Measurements from ENCODE around the gene ADAD1.

DNA sequence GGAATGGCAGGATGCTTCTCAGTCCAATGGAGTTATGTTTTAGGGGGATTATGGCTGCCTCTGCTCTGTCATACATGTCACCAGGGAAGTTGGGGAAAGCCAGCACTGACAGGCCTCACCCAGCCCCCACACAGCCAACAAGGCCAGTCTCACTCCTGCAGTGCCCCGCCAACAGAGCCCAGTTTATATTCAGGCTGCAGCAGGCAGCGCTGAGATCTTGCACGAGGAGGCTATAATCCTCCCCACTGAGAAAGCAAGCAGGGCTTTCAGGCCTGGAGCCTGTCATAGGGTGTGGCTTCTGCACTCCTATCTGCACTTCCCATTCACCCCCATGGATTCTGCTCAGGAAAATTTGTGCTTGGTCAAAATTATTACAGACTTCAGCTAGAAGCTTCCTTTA is 25.1 kb downstream of the ADAD1 start:
- TF ChIP-seq CTCF (IDR thresholded peaks at IDR 0.05) (no peak), POLR2A (IDR thresholded peaks at IDR 0.05) (no peak), POLR2AphosphoS5 (IDR thresholded peaks at IDR 0.05) (no peak)
